ENCODE results near the gene RAVER2.
"Not testable (repeated sequence)": the region's sequence is repeated elsewhere in the genome, so short reads cannot be mapped to it uniquely, and the experiment has no call there.

Gene RAVER2

DNA sequence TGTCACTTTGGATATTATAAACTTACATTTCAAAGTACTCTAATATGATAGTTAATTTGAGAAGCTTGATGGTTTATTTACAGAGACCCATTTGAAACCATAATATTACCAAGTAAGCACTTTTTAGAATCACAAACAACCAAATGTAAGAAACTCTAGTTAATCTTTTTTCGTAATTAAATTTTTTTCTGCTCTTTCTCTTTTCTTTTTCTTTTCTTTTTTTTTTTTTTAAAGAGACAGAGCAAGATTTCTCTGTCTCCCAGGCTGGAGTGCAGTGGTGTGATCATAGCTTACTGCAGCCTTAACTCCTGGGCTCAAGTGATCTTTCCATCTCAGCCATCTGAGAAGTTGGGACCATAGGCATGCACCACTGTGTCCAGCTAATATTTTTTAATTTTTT is 5.2 kb downstream of the RAVER2 start:
- no peak for DNase-seq

DNA sequence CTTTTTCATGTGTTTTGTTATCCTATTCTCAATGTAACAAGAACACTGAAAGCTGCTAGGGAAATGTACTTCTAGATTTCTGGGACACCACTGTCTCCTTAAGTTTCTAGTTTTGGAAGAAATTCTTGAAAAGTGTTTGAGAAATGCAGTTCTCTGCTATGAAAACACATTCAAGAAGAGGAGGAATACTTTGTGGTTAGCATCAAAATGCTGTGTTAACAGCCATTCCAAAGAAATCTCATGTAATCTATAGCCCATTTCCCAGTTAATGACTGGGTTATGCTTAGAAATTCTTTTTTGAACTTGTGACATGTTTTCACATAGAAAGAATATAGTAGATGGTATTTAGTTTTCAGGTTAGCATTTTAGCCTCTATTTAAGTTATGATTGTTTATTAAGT is 6.0 kb downstream of the RAVER2 start:
- DNase-seq, result no peak

DNA sequence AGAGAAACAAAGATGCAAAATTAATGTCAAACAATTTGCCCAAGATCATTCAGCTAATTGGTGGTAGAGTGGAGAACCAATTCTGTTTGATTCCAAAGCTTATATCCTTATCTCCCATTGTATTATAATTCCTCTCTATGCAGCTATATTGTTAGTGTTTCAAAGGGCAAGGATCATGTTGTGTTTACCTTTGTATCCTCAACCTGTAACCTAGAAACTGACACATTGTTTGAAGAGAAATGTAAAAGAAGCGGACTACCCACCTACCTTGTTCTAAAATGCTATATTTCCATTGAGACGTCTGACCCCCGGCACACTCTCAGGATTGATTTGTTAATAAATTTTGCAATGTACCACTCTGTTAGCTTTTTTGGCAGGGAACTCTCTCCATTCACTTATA is 9.3 kb downstream of the RAVER2 start:
- no peak for DNase-seq

GRCh38 chr1:64755361-64755760 is 10.5 kb downstream of the RAVER2 start:
- no peak for DNase-seq

- no peak for DNase-seq
Observed at GRCh38 chr1:64756770-64757169, 11.9 kb downstream of the RAVER2 start.

- no peak for DNase-seq
Observed at GRCh38 chr1:64757213-64757612, 12.3 kb downstream of the RAVER2 start.

- no peak for DNase-seq
Observed at GRCh38 chr1:64758233-64758632, 13.4 kb downstream of the RAVER2 start.

DNA sequence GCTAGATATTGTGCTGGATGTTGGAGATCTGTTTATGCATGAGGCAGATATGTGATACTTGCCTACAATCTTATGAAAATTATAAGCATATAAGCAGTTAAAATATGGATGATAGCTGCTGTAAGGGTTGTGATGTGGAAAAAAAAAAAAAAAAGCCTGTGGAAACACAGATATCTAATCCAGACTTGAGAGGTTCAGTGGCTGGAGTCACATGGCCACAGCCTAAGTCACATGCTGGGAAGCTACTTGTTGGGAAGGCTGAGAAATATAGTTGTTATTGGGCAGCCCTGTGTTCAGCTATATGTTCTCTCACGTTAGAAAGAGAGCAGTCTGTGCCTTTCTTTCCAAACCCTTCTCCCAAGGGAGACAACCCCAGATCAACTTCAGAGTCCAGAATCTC is 15.1 kb downstream of the RAVER2 start:
- no peak for DNase-seq

DNA sequence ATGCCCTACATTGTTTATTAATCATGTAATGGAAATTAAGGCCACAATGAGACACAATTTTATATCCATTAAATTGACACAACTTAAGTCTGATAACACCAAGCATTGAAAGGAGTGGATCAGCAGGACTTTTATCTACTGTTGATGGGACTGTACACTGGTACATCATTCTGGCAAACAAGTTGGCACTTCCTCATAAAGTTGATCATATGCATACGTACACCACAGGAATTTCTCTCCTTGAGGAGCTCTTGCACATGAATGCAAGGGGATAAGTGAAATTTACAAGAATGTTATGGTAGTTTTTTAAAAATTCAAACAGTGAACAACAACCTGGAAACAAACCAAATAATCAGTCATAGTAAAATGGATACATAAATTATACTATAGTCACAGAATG is 20.1 kb downstream of the RAVER2 start:
- DNase-seq, result no peak

- no peak for DNase-seq
Observed at GRCh38 chr1:64765826-64766225, 21.0 kb downstream of the RAVER2 start.

GRCh38 chr1:64766429-64766828 is 21.6 kb downstream of the RAVER2 start:
- no peak for DNase-seq

DNA sequence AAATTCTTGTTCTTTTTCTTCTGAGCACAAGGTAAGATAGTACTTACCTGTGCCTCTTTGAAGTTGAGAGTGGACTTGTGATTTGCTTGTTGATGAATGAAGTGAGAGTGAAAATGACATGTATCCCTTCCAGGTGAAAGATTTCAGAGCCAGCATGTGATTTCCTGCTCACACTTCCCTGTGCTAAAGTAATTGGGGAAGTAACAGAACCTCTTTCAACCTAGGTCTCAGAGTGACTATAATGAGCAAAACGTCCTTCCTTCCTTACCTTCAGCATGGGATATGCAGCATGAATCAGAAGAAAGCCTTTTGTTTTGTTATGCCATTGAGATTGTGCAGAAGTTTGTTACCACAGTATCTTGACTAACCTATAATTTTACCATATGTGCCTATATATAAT is 24.6 kb downstream of the RAVER2 start:
- DNase-seq, result no peak

- no peak for DNase-seq
Observed at GRCh38 chr1:64769971-64770370, 25.1 kb downstream of the RAVER2 start.

GRCh38 chr1:64773306-64773705 is 28.4 kb downstream of the RAVER2 start:
- not testable (repeated sequence) for DNase-seq

DNA sequence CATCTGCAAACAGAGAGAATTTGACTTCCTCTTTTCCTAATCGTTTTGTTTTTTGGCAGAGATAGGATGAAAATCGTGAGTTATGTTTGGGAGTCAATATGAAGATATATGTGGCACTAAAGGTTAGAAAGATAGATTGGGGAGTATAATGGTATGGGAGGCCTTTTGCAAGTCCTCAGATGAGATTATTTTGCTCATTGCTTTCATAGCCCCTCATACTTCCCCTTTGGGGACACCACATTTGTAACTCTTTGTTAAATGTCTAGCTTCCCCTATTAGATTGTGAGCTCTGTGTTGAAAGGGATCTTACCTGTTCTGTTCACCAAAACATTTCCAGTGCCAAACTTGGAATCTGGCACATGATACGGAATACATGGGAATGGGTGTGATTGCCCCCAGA is 30.2 kb downstream of the RAVER2 start:
- DNase-seq, result no peak

GRCh38 chr1:64782044-64782443 is 37.2 kb downstream of the RAVER2 start:
- not testable (repeated sequence) for DNase-seq

GRCh38 chr1:64782848-64783247 is 38.0 kb downstream of the RAVER2 start:
- DNase-seq, result not testable (repeated sequence)

DNA sequence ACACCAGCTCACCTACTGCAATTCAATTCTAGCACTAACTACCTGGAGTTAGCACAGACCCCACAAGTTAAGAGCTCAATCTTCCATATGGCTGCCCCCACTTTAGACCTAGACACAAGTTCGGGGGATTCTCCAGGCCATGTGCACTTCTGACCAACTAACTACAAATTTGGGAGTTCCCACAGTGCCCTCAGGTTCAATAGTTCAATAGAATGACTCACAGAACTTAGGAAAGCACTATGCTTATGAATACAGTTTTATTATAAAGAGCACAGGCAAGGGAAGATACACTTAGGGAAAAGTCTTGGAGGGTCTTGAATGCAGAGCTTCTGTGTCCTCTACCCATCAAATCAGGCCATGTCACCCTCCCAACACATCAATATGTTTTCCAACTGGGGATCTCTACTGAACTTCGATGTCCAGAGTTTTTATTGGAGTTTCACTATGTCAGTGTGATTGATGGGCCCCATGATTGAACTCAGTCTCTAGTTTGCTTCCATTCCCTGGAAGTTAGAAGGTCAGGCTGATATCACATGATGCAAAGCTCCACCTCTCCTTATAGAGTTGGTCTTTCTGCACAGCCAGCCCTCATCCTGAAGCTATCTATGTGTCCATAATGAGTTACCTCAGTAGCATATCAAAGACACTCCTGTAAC is 46.1 kb downstream of the RAVER2 start:
- no peak for DNase-seq

DNA sequence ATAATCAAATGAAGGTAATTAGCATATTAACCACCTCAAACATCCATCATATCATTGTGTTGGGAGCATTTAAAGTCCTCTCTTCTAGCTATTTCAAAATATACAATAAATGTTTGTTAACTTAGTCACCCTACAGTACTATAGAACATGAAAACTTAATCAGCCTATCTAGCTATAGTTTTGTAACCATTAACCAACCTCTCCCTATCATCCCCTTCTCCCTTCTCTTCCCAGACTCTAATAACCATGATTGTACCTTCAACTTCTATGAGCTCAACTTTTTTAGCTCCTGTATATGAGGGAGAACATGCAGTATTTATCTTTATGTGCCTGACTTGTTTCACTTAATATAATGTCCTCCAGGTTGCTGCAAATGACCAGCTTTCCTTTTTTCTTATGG is 54.0 kb downstream of the RAVER2 start:
- DNase-seq, result no peak

- DNase-seq, result no peak
Observed at GRCh38 chr1:64801851-64802523, 57.1 kb downstream of the RAVER2 start.

GRCh38 chr1:64809309-64809708 is 64.4 kb downstream of the RAVER2 start:
- DNase-seq, result no peak

DNA sequence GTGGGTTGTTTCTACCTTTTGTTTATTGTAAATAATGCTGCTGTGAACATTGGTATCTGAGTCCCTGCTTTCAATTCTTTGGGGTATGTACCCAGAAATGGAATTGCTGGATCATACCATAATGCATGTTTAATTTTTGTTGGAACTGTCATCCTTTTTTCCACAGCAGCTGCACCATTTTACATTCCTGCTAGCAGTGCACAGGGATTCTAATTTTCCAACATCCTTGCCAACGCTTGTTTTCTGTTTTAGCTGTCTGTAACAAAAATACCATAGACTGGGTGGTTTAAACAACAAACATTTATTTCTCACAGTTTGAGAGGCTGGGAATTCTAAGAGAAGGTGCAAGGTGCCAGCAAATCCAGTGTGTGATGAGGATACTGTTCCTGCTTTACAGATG is 65.1 kb downstream of the RAVER2 start:
- no peak for DNase-seq

GRCh38 chr1:64811131-64811530 is 66.3 kb downstream of the RAVER2 start:
- no peak for DNase-seq

DNA sequence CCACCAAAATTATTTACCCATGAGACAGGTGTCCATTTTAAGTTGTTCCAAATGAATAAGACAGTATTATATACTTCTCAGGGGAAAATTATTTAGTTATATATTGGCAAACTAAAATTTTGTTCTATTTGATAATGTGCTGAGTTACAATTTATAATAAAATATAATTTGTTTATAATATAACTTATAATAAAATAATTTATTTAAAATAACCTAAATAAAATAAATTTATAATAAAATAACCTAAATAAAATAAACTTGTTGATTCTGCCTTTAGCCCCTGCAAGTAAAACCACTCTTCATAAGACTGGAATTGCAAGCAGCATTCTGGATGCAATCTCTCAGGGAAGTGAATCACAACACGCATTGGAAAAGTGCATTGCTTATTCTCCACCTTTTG is 69.6 kb downstream of the RAVER2 start:
- DNase-seq, result no peak

DNA sequence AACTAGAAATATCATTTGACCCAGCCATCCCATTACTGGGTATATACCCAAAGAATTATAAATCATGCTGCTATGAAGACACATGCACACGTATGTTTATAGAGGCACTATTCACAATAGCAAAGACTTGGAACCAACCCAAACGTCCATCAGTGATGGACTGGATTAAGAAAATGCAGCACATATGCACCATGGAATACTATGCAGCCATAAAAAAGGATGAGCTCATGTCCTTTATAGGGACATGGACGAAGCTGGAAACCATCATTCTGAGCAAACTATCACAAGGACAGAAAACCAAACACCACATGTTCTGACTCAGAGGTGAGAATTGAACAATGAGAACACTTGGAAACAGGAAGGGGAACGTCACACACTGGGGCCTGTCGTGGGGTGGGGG is 72.5 kb downstream of the RAVER2 start:
- DNase-seq, result not testable (repeated sequence)

All from CD4-positive, alpha-beta T cell treated with Interferon alpha-2 for 1 hour (primary cell).